IPS-11a (cell line): ENCODE measurements around the gene AXL.

ENCODE experiments used
- H3K4me3 ChIP-seq: one replicate; pipeline ENCODE4 v1.5.1; 2013; ENCODE audit warnings: low read depth, low read length, control low read depth

The AXL gene

DNA sequence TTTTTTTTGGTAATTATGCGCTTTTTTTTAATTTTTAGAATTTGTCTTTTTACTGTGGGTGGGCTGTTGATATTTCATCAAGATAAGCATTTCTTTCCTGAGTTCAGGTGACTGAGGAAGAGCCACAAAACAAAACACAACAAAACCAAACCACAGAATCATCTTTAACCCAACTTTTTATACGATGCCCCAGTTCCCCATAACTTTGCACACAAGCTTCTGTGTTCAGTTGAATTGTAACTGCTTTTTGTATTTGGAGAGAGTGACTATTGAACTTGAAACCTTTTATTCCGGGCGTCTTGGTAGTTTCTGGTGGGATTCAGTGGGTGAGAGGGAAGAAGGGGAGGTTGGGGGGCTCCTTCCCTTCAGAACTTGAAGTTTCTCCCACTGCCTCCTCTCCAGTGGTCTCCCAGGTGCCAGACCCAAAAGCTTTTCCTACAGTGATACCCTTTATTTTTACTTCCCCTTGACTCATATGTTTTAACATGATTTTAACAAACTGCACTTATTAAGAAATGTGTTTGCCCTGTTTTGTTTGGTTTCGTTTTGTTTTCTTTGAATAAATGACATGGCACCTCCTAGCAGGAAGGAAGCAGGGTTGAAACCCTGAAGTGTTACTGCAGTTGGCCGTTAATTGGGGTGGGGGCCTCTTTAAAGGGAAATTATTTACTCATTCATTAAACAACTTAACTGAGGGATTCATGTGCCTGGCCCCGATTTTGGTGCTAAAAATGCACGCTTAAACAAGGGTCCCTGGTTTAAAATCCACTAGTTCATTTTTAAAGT is 88.3 kb downstream of the AXL start:
- H3K4me3 ChIP-seq, result no peak overlapping the region

DNA sequence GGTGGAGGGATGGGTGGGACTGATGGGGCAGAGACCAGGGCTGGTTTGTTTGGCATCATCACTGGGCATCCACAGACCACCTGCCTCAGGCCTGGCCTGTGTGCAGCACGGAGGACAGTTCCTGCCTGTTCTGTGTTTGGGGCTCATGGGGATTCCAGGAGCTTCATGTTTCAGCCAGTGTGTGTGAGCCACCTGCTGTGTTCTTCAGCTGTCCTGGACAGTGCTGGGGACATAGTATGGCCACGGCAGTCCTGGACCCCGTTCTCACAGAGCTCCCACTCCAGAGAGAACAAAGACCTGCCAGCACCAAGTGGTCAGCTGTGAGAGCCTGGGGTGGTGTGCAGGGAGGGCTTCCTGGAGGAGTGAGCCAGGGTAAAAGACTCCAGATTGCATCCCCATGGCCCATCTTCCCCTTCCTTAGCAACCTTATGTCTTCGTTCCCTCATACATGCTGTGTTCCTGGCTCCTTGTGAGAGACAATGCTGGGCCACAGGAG is 89.0 kb downstream of the AXL start:
- no peak overlapping the region for H3K4me3 ChIP-seq

DNA sequence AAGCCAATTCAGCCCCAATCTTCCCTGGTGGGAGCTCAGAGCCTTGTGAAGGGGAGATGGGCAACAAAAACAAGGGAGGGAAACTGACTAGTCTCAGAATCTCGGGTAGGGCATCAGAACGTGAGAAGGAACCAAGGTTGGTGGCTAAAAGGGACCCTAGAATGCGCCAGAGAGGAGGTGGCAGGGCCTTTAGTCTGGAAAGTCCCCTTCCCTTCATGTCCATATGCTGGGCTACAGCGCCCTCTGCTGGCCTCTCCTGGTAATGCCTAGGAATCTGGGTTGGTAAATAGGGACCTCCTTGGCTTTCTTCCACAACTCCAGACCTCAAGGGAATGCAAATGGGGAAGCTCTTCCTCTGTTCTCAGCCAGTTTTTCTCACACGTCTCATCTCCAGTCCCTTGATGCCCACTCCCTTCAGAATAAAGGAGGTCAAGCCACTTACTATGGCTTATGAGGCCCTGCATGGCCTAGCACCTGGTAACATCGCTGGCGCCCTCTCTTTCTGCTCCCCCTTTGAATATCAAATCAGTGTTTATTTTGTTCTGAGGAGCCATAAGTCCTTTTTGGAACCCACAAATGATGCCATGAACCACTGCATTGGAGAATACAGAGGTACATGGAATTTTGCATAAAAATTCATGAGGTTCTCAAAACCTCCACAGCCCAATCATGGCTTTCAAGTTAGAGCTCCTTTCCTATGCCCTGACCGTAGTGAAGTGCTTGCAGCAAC is 89.6 kb downstream of the AXL start:
- H3K4me3 ChIP-seq, result no peak overlapping the region

- peak overlapping the region; percentile 84 for H3K4me3 ChIP-seq
Observed at GRCh38 chr19:41309180-41310032, 90.4 kb downstream of the AXL start.

DNA sequence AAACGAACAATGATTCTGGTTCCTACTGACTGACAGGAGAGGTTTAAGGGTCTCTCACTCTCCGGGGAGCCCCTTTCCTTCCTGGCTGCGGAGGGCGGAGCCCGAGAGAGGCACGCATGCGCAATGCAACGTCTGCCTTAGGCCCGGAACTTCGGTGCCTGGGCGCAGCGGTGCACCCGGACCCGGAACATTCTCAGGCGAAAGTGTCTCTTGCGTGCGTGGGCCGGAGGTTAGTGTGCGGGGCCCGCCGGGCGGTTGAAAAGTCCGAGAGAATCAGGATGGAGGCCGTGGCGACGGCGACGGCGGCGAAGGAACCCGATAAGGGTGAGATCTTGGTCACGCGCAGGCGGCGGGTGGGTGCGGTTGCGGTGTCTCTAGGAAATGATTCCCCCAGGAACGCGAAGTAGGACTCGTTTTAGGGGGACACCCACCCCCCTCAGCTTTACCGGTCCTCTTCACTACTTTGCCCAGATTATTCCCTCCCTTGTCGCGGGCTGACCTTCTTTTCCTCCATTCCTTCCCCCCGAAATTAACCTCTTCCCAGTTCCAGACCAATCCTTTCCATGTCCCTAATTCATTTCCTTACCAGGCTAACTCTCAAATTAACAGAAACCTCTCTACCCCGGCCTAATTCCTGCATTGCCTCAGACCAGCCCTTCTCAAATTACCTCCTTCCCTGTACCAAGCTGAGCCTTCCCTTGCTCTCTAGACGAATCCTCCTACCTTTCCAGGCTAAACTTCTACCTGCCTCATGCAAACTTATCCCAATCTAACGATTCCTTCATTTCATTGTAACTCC is 91.2 kb downstream of the AXL start, which contains the start of gene CCDC97:
Gene CCDC97, plus strand, starts transcription at position 140 of the 799 bp plus-strand sequence. Its CDS starts 139 bp downstream, at position 279.
- peak within 1 kb of the TSS; percentile 84 for H3K4me3 ChIP-seq

DNA sequence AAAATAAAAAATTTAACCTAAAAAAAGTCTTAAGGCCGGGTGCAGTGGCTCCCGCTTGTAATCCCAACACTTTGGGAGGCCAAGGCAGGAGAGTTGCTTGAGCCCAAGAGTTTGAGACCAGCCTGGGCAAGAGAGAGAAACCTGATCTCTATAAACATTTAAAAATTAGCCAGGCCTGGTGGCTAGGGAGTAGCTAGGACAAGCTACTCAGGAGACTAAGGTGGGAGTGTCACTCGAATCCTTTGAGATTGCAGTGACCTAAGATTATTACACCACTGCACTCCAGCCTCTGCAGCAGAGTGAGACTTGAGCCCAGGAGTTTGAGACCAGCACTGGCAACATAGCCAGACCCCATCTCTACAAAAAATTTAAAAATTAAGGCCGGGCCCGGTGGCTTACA is 92.0 kb downstream of the AXL start:
- H3K4me3 ChIP-seq, result no peak overlapping the region
